GM21360 (cell line): ENCODE data around the gene PTOV1.
A peak's percentile ranks its signal among the peaks of the same experiment; 100 is the strongest.
"Not testable (repeated sequence)": the region's sequence is repeated elsewhere in the genome, so short reads cannot be mapped to it uniquely, and the experiment has no call there.

Experiments
- ATAC-seq: cut with Tn5 transposase; IDR thresholded peaks from one replicate; pipeline ENCODE4 v1.9.1; 2021; ENCODE audit warnings: mild to moderate bottlenecking, moderate library complexity; ENCODE audit not compliant: unreplicated experiment

PTOV1 gene

DNA sequence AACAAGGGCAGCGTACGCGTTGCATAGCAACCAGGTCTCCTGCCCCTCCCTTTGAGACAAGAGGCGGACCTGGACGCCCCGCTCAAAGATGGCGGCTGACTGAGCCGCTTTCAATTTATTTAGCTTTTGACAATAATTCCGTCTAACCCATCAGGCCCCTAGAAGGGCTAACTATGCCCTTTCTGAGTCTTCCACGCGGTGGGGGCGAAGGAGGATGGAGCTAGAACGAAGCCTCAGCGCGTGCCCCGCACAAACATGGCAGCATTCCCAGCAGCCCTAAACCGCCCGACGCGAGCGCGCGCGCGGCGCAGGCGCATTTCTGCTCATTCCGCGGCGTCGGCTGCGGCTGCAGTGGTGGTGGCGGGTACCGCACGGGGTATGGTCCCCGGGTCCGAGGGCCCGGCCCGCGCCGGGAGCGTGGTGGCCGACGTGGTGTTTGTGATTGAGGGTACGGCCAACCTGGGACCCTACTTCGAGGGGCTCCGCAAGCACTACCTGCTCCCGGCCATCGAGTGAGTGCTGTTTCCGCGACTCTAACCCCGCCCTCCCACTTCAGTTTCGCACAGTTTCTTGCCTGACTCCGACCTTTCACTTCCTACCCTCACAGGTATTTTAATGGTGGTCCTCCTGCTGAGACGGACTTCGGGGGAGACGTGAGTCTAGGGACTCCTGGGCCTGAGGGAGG lies 32.9 kb upstream of the PTOV1 start, which contains the start of gene MED25:
TSS of gene MED25 (plus strand) at position 326 of the 685 bp plus-strand sequence. CDS start at position 379, 53 bp downstream.
- peak; percentile 55 for ATAC-seq

DNA sequence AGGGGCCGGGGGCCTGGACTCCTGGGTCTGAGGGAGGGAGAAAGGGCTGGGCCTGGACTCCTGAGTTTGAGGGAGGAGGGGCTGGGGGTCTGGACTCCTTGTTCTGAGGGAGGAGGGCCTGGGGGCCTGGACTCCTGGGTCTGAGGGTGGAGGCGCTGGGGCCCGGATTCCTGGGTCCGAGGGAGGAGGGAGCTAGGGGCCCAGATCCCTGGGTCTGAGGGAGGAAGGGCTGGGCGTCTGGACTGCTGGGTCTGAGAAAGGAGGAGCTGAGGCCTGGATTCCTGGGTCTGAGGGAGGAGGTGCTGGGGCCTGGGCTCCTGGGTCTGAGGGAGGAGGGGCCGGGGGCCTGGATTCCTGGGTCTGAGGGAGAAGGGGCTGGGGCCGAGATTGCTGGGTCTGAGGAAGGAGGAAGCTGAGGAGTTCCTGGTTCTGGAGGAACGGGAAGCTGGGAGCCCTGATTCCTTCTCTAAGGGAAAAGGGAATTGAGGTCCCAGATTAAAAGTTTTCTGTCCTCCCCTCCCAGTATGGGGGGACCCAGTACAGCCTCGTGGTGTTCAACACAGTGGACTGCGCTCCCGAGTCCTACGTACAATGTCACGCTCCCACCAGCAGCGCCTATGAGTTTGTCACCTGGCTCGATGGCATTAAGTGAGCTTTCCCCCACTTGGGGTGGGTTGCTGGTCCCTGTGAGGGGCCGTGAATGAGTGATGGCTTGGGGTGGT lies 32.1 kb upstream of the PTOV1 start:
- no peak for ATAC-seq

DNA sequence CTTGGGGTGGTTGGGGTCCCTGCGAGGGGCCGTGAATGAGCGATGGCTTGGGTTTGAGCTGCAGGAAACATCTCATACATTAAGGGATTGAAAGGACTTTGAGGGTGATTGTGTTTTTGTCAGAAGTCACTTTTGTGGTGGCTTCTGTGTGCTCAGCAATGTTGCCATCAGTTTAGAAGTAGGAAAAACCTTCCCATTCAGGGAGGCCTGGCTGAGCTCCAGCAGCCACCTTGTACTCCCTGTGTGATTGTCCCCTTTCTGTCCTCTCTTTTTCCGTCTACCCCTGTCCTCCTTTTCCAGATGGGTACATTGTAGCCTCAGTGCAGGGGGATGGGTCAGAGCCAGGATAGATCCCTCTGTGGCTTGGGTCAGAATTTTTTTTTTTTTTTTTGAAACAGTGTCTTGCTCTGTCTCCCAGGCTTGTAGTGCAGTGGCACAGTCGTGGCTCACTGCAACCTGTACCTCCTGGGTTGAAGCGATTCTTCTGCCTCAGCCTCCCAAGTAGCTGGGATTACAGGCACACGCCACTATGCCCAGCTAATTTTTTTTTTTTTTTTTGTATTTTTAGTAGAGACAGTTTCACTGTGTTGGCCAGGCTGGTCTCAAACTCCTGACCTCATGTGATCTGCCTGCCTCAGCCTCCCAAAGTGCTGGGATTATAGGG lies 31.4 kb upstream of the PTOV1 start:
- ATAC-seq: not testable (repeated sequence)

- ATAC-seq: no peak
Observed at GRCh38 chr19:49820125-49820524, 30.8 kb upstream of the PTOV1 start.

DNA sequence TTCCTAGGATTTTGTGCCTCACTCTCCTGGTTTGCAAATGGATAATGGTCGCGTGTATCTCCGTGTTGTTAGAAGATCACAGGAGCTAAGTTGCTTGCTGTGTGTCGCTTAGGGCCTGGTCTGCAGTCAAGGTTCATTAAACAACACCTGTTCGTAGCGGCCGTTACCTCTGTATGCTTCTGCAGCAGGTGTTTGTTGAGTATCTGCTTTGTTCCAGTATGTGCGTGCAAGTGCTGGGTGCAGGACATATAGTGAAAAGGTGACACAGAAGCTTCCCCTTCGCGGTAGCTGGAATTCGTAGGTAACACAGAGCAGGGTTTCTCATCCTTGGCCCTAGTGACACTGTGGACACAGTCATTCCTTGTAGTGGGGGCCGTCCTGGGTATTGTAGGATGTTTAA lies 27.5 kb upstream of the PTOV1 start:
- ATAC-seq: no peak

DNA sequence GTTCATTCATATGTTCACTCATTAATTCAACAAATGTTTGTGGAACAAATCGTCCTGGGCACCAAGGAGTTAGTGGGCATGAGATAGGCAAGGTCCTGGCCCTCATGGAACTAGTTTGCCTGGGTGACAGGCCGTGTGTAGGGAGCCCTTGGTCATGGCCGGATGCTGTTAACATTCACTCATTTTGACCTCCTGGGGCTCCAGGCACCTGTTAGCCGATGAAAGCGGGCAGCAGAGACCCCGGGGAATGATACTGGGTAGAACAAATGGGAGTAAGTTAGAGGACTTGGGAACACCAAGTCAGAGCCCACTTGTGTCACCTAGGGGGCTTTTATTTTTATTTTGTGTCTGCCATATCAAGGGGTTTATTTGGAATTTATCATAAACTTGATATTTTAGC lies 26.3 kb upstream of the PTOV1 start:
- ATAC-seq: no peak

- no peak for ATAC-seq
Observed at GRCh38 chr19:49827034-49827433, 23.9 kb upstream of the PTOV1 start.

GRCh38 chr19:49829200-49829599 lies 21.8 kb upstream of the PTOV1 start:
- ATAC-seq: no peak

DNA sequence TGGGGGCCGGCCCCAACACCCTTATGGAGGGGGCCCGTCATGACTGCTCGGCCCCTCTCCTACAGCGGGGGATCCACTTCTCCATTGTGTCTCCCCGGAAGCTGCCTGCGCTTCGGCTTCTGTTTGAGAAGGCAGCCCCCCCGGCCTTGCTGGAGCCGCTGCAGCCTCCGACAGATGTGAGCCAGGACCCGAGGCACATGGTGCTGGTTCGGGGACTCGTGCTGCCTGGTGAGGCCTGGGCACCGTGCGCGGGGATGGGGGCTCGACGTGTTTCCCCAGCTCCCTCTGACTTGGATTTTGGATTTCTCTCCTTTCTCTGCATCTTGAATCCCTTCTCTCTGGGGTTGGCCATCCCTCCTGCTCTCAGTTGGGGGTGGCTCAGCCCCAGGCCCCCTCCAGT lies 21.2 kb upstream of the PTOV1 start:
- ATAC-seq: no peak

DNA sequence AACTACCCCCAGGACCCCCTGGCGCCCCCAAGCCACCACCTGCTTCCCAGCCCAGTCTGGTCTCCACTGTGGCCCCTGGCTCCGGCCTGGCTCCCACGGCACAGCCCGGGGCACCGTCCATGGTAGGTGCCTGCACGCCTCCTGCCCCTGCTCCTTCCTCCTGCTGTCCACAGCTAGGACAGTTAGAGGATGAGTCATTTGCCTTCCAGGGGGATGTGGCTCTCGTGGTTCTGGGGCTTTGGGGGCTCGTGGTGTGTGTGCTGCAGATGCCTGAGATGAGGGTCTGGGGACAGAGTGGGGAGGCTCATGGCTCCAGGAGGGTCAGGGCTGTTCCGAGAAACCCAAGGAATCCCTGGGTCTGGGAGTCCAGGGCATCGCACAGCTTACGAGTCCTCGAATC lies 20.2 kb upstream of the PTOV1 start:
- no peak for ATAC-seq

DNA sequence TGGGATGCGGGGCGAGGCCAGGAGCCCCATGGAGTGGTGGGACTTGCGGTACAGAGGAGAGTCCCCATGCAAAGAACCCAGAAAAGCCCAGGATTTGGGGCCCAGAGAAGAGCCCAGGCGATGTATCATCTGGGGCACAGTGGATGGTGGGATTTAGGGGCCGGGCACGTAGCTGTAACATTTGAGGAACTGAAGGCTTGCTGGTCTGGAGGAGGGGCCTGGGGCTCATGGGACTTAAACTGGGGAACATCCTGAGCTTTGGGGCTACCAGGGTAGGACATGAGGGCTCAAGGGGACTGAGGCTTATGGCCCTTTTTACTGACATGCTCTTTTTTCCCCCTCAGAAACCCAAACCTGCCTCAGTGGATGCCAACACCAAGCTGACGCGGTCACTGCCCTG lies 19.4 kb upstream of the PTOV1 start:
- no peak for ATAC-seq

- no peak for ATAC-seq
Observed at GRCh38 chr19:49832556-49832955, 18.4 kb upstream of the PTOV1 start.

DNA sequence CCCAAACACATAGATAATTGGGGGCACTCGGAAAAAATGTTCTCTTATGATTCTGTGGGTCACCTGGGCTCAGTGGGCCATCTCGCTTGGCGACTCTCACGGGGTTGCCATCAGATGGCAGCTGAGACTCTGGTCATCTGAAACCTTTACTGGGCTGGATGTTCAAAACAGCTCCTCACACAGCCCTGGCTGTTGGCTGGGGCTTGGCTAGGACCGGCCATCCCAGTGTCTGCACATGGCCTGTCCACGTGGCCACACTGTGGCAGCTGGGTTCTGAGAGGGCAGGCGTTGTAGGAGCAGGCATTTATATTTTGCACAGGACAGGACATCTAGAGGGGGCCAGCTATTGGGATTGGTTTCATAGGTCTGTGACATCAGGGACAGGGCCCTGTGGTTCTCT lies 17.4 kb upstream of the PTOV1 start:
- ATAC-seq: no peak

DNA sequence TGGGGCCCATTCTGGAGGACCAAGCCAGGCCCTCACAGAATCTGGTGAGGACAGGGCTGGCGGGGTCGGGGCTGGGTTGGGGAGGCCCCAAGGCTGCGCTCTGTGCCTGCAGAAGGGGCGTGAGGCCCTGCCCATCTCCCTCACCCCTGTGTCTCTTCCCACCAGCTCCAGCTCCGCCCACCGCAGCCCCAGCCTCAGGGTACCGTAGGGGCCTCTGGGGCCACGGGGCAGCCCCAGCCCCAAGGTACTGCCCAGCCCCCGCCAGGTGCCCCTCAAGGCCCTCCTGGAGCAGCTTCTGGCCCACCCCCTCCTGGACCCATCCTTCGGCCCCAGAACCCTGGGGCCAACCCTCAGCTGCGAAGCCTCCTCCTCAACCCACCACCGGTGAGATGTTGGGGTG lies 15.4 kb upstream of the PTOV1 start:
- ATAC-seq: no peak

DNA sequence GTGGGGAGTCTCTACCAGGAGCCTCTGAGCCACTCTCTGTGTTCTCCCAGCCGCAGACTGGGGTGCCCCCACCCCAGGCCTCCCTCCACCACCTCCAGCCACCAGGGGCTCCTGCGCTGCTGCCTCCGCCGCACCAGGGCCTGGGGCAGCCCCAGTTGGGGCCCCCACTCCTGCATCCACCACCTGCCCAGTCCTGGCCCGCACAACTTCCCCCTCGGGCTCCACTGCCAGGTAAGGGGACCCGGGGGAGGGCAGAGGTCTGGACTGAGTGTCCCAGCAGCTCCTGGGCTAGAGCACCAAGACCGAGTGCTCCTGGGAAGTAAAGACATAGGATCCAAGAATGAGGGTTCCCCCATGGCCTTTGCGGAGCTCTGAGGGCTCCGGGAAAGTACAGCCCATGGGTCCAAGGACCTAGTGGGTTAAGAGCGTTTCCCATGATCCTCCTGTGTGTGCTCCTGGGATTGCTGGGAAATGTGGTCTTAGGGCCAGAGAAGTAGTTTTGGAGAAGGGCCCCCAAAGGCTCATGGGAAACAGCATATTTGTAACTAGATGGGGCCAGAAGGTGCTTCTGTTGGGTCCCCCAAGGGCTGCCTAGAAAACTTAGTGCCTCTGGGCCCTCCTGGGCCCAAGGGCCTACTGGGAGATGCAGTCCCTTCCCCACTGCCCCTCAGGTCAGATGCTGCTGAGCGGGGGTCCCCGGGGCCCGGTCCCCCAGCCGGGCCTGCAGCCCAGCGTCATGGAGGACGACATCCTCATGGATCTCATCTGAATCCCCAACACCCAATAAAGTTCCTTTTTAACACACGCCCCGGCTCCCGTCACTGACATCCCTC lies 14.6 kb upstream of the PTOV1 start:
- no peak for ATAC-seq

DNA sequence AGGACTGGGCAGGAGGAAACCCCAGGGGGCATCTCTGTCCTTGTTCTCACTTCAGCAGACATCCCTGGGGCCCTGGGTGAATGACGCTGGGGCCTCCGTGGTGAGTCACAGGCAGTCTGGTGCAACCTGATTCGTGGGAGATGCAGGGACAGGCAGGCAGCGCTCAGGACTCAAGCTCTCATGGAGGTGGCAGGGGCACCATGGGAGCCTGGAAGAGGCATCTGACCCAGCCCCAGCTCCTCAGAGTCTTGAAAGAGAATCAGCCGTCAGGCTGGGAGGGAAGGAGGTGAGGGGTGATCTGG lies 14.0 kb upstream of the PTOV1 start:
- ATAC-seq: no peak

GRCh38 chr19:49837425-49837824 lies 13.5 kb upstream of the PTOV1 start:
- no peak for ATAC-seq

DNA sequence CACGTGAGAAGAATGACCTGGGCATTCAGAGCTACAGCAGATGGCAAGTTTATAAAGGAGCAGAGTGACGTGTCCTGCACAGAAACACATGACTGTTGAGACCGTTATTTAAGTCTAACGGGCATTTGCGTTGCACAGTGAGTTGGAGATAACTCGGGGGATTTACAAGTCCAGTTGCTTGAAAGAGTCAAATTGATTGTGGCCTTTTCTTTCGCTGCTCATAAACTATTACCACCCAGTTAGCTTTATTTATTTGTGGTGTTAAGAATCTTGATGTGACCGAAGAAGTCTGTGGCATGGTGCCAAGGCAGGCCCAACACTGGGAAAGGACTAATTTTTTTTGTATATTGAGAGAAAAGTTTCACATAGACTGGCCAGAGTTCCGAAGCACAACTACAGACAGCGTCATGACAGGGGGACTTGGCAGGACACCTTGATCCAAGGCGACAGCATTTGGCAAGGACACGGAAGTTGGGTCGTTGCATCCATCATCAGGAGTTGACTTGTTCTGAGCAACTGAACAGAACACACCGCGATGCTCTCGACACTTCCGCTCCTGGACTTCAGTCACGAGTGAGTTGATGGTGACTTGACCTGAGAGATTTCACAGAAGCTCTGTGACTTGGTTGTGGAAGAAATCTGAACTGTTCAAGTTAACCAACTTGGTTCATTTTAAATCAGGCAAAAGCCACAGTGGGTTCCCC lies 11.9 kb upstream of the PTOV1 start:
- ATAC-seq: no peak

DNA sequence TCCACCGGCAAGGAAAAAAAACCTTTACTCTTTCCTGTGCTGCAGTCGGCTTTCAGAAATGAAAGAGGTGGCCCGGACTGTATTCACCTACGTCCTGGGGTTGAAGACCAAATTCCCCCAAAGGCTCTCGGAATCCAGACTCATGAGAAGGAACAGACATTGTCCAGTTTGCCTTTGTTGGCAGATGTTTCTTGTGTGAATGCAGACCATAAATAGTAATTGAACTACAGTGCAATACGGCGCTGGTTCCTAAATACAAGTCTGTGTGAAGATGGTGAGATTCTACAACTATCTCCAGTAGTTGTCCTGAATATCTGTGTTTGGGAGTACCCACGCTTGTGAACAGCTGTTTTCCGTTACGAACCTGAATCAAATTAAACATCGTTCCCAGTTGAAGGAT lies 11.2 kb upstream of the PTOV1 start:
- no peak for ATAC-seq

GRCh38 chr19:49840321-49840720 lies 10.6 kb upstream of the PTOV1 start:
- ATAC-seq: no peak

- no peak for ATAC-seq
Observed at GRCh38 chr19:49840736-49841249, 10.2 kb upstream of the PTOV1 start.
